GM08714 (cell line): Measurements from ENCODE around the gene SAT1.

Source experiments
- H3K4me3 ChIP-seq: fragments of 200-500 bp; sonication (Bioruptor generic); 2 replicates; pipeline ENCODE4 v1.5.1; 2014; ENCODE audit warnings: mild to moderate bottlenecking, low read length, inconsistent platforms
- ZNF274 ChIP-seq: IDR thresholded peaks from 2 replicates; pipeline ENCODE4 v1.6.1; 2012; ENCODE audit warnings: mild to moderate bottlenecking, low read depth, low read length

Gene SAT1

DNA sequence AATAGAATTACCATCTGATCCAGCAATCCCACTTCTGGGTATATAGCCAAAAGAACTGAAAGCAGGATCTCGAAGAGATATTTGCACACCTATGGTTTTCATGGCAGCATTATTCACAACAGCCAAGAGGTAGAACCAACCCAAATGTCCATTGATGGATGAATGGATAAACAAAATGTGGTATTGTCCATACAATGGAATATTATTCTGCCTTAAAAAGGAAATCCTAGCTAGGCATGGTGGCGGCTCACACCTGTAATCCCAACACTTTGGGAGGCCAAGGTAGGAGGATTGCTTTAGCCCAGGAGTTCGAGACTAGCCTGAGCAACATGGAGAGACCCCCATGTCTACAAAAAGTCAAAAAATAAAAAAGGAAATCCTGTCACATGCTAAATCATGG is 27.3 kb downstream of the SAT1 start:
- TF ChIP-seq ZNF274: no peak
- no peak overlapping the region for H3K4me3 ChIP-seq

DNA sequence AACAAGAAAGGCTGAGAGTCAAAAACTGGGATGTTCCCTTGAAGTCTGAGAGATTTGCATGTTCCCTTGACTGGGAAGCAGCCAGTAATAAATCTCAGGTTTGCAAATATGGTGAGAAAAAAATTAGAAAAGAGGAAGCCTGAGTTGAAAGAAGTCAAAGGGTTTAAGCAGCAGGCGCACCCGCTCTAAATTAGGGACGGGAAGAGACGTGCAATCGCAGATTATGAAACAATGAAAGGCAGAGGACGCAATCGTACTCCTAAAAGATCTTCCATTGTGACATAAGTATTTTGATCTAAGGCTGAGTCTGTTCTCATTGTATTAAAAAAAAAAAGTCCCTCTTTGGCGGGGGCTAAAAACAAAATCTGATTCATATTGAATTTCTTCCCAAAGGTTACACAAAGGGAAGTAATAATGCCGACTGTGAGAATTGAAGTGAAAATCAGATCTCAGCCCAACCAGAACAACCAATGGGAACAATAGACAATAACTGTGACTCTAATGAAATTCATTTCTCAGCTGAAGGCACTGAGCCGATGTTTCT is 28.2 kb downstream of the SAT1 start:
- no peak overlapping the region for H3K4me3 ChIP-seq

DNA sequence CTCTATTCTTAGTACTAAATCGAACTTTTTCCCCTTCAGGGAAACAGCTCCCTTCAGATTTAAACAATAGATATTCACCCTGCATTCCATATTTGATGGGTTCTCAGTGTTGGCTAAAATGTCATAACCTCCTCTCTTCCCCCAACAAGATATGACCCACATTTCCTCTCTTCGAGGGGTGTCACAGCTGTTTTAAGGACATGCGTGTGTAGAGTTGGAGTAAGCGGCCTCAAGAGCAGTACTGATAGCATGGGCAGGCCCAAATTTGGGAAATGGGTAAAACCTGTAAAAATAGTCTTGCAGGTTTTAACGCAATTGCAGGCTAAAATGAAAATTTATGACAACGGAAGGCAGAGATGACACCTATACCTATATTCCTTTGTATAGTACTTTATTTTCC is 28.7 kb downstream of the SAT1 start:
- no peak for TF ChIP-seq ZNF274
- H3K4me3 ChIP-seq: no peak overlapping the region

More for the DNA sequence above, 28.2 kb downstream of the SAT1 start:
- no peak for TF ChIP-seq ZNF274

DNA sequence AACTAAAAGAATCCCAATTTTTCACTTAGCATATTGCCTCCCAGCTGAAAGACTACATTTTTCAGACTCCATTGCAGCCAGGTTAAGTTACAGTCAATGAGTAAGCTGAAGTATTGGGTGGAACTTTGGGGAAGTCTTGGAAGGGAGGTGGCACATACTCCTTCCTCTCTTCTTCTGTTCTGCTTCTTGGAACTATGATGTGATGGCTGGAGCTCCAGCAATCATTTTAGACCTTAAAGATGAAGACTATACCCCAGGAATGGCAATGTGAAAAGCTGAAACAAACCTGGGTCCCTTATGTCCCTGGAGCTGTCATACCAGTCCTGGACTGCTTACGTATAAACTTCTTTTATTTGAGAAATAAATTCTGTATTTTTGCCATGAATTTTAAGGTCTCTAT is 30.8 kb downstream of the SAT1 start:
- no peak for TF ChIP-seq ZNF274
- H3K4me3 ChIP-seq: no peak overlapping the region

DNA sequence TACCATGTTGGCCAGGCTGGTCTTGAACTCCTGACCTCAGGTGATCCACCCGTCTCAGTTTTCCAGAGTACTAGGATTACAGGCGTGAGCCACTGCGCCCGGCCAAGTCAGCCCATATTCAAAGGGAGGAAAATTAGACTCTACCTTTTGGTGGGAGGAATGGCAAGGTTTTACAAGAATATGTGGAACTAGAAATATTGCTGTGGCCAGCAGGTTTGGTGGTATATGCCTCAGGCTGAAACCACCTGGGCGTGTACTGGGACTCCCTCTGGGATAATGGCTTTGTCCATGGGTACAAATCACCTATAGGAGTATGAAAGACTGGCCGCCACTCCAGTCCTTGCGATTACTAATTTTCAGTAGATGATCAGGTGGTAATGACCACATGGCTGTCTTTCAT is 32.4 kb downstream of the SAT1 start:
- no peak overlapping the region for H3K4me3 ChIP-seq
- no peak for TF ChIP-seq ZNF274

DNA sequence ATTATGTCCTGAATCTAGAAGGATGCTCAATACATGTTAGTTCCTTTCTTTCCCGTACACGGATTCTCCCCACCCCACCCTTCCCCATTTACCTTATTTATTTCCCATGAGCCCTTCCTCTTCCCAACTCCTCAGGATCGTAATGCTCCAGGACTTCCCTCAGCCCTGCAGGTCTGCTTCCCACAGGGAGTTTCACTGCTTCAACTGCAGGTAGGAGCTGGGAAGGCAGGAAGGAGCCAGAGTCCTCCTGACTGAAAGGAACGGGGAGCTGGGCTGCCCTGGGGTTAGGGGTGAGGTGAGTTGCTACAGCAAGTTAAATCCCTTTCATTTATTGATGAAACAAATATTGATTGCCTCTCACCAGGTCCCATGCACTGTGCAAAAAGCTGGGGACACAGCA is 33.2 kb downstream of the SAT1 start:
- no peak for TF ChIP-seq ZNF274
- no peak overlapping the region for H3K4me3 ChIP-seq

DNA sequence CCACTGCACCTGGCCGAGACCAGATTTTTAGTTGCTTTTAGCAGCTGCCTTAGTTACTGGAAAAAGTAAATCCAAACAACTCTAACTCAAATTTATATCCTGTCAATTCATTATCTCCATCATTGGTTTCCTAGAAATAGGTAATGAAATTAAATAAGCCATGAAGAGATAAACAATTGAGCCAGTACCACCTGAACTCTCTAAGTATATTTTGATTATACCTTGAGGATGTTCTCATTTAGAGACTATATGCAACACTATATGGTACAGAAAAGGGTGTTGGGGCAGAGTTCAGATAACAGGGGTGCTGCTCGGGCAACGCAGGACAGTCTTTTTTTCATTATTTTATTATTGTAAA is 35.0 kb downstream of the SAT1 start:
- H3K4me3 ChIP-seq: no peak overlapping the region
- no peak for TF ChIP-seq ZNF274

DNA sequence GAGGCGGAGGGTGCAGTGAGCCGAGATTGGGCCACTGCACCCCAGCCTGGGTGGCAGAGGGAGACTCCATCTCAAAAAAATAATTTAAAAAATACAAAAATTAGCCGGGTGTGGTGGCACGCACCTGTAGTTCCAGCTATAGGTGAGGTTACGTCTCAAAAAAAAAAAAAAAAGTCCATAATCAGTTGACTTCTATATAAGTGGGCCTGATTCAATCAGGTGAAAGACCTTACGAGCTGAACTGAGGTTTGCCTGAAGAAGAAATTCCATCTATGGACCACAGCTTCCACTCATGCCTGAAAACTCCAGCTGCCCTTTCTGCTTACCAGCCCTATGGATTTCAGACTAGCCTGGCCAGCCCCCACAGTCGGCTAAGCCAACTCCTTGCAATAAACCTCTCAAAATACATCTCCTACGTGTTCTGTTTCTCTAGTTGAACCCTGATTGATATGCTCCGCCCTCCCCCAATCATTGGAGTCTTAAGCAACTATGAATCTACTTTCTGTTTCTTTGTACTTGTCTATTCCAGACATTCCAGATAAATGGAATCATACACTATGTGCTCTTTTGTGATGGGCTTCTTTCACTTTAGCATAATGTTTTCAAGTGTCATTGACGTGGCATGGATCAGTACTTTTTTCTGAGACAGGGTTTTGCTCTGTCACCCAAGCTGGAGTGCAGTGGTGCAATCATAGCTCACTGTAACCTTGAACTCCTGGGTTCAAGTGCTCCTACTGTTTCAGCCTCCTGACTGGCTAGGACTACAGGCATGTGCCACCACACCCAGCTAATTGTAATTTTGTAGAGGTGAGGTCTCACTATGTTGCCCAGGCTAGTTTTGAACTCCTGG is 36.6 kb downstream of the SAT1 start:
- no peak overlapping the region for H3K4me3 ChIP-seq
- TF ChIP-seq ZNF274: no peak

DNA sequence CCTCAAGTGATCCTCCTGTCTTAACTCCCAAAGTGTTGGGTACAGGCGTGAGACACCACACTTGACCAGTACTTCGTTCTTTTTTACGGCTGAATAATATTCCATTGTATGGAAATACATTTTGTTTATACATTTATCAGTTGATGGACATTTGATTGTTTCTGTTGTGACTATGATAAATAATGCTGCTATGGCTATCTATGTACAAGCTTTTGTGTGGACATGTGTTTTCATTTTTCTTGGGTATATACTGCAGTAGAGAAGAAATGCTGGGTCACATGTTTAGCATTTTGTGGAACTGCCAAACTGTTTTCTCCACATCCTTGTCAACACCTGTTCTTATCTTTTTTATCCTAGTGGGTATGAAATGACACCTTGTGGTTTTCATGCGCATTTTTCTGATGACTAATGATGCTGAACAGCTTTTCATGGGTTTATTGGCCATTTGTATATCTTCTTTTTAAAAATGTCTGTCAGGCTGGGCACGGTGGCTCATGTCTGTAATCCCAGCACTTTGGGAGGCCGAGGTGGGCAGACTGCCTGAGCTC is 37.3 kb downstream of the SAT1 start:
- TF ChIP-seq ZNF274: no peak
- H3K4me3 ChIP-seq: no peak overlapping the region

DNA sequence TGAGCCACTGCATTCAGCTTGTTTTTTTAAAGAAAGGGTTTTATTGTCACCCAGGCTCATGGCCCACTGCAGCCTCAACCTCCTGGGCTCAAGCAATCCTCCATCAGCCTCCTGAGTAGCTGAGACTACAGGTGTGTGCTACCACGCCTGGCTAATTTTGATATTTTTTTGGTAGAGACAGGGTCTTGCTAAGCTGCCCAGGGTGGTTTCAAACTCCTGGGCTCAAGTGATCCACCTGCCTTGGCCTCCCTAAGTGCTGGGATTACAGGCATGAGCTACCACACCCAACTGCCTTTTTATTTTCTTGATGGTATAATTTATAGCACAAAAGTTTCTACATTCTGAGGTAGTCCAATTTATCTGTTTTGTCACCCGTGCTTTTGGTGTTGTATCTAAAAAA is 38.9 kb downstream of the SAT1 start:
- no peak overlapping the region for H3K4me3 ChIP-seq
- no peak for TF ChIP-seq ZNF274

DNA sequence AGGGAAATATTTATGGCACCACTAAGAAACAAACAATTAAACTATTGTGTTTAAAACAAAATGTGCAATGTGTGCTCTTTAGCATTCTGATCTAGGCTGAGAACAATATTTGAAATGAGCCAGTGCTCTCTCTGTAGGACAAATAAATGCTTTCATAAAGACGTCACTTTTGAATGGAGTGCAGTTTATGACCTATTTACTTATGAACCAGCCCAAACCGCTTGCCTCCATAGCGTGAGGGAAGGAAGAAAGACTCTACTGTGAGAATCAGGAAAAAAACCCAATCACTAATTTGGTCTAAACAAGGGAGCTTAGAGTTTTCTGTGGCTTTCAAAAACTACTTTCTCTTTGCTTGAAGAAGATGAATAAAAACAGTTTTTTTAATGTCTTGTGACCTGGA is 39.4 kb downstream of the SAT1 start:
- no peak overlapping the region for H3K4me3 ChIP-seq
- no peak for TF ChIP-seq ZNF274

DNA sequence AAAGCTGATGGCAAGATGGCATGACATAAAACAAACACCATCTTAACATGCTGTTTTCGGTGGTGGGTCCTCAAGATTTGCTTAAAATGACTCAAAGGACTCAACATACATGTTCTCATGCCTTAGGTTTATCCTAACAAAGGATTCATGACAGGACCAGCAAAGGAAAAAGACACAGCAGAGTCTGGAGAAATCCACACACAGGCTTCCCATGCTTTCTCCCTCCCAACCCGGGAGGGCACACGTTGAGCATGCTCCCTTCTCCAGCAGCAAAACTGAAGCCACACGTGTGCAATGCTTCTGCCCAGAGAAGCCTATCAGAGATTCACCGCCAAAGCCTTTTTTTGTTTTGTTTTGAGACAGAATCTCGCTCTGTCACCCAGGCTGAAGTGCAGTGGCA is 39.9 kb downstream of the SAT1 start:
- no peak for TF ChIP-seq ZNF274
- H3K4me3 ChIP-seq: no peak overlapping the region

DNA sequence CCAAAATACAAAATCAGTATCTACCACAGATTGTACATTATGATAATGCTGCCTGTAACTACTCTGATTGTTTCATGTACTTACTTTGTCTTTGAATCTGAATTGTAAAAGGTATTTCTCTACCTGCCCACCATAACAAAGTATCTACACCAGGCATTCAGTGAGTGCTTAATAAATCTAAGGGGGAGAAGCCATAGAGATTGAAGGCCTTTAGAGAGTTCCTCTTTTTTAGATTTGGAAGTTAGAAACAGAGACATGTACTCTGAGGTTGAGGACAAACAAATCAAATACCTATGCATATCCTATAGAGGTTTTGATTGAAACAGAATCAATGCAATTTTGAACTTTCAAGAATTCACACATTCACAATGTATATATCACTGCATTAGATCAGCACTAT is 42.7 kb downstream of the SAT1 start:
- no peak for TF ChIP-seq ZNF274
- H3K4me3 ChIP-seq: no peak overlapping the region

DNA sequence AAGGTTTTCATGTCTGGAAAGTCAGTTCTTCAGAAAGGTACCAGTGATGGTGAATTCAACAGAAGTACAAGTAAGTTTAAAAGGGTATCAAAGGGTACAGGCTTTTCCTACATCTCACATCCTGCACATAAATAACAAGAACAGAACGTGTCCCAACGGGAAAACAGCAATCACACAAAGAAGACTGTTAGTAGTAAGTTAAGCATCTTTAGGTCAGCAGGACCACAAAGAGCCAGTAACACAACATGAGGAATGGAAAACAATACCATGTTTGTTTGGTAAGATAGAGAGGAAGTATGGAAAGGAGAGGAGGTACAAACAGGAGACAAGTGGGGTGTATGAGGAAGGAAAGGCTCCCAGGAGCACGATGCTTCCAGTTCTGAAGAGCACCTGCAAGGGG is 43.2 kb downstream of the SAT1 start:
- TF ChIP-seq ZNF274: no peak
- H3K4me3 ChIP-seq: no peak overlapping the region

DNA sequence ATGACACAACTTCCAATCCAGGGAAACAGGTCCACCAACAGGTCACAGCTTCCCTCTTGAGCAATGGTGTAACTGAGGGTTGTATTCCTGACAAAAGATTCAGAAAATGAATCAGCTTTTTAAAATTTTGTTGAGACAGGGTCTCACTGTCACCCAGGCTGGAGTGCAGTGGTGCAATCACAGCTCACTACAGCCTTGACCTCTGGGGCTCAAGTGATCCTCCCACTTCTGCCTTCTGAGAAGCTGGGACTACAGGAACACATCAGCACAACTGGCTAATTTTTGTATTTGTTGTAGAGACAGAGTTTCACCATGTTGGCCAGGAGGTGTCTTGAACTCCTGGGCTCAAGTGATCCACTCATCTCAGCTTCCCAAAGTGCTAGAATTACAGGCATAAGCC is 43.7 kb downstream of the SAT1 start:
- no peak overlapping the region for H3K4me3 ChIP-seq
- TF ChIP-seq ZNF274: no peak

DNA sequence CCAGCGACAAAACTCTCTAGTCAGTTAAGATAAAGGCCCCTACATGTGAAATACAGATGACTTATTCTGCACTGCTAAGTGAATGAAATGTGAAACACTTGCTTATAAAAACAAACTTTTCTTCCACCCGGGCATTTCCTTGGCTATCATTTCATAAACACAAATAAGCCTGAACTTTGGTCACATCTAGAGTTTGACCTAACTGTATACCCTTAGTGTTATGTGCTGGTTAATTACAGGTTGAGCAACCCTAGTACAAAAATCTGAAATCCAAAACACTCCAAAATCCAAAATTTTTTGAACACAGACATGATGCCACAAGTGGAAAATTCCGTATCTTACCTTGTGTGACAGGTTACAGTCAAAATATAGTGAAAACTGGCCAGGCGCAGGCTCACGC is 45.9 kb downstream of the SAT1 start:
- H3K4me3 ChIP-seq: no peak overlapping the region
- no peak for TF ChIP-seq ZNF274

DNA sequence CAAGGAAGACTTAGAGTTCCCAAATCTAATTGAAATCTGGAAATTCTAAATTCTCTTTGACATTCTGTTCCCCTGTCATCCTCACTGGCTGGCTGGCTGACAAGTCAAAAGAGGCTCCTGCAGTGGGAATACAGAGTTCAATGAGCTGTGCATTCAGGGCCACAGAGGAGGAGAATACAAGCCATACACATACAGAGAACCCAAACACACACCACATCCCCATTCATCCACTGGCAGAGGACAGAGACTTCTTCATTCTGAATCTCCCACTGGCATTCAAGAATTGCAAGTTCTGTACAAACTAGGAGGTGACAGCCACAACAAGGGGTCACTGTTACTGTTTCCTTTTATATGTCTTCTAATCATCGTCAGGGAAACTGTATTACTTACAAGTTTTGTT is 49.7 kb downstream of the SAT1 start:
- no peak for TF ChIP-seq ZNF274
- H3K4me3 ChIP-seq: no peak overlapping the region
